ENCODE measurements around the gene SPATS2L.
"Not testable (repeated sequence)": the region's sequence is repeated elsewhere in the genome, so short reads cannot be mapped to it uniquely, and the experiment has no call there.

The SPATS2L gene

GRCh38 chr2:200342654-200343053 lies 36.2 kb downstream of the SPATS2L start:
- DNase-seq (ENCODE audit: low read depth) = no peak
- H3K4me3 ChIP-seq (ENCODE audit: low read depth, low read length) = no peak overlapping the region
- no peak for TF ChIP-seq CTCF (IDR thresholded peaks at IDR 0.05; ENCODE audit: control insufficient read depth, extremely low read depth, insufficient read depth)

- not testable (repeated sequence) for H3K4me3 ChIP-seq (ENCODE audit: low read depth, low read length); DNase-seq (ENCODE audit: low read depth)
Measured at GRCh38 chr2:200344202-200344601, 37.7 kb downstream of the SPATS2L start.

GRCh38 chr2:200345975-200346374 lies 39.5 kb downstream of the SPATS2L start:
- no peak overlapping the region for H3K4me3 ChIP-seq (ENCODE audit: low read depth, low read length)
- no peak for DNase-seq (ENCODE audit: low read depth)
- no peak for TF ChIP-seq CTCF (IDR thresholded peaks at IDR 0.05; ENCODE audit: control insufficient read depth, extremely low read depth, insufficient read depth)

- H3K4me3 ChIP-seq (ENCODE audit: low read depth, low read length) = no peak overlapping the region
- DNase-seq (ENCODE audit: low read depth) = no peak
- no peak for TF ChIP-seq CTCF (IDR thresholded peaks at IDR 0.05; ENCODE audit: control insufficient read depth, extremely low read depth, insufficient read depth)
Measured at GRCh38 chr2:200347301-200347700, 40.8 kb downstream of the SPATS2L start.

- H3K4me3 ChIP-seq (ENCODE audit: low read depth, low read length) = no peak overlapping the region
- no peak for DNase-seq (ENCODE audit: low read depth)
- no peak for TF ChIP-seq CTCF (IDR thresholded peaks at IDR 0.05; ENCODE audit: control insufficient read depth, extremely low read depth, insufficient read depth)
Measured at GRCh38 chr2:200348897-200349563, 42.5 kb downstream of the SPATS2L start.

- no peak for TF ChIP-seq CTCF (IDR thresholded peaks at IDR 0.05; ENCODE audit: control insufficient read depth, extremely low read depth, insufficient read depth)
- no peak overlapping the region for H3K4me3 ChIP-seq (ENCODE audit: low read depth, low read length)
Measured at GRCh38 chr2:200349868-200350267, 43.4 kb downstream of the SPATS2L start.

GRCh38 chr2:200350850-200351285 lies 44.4 kb downstream of the SPATS2L start:
- no peak overlapping the region for H3K4me3 ChIP-seq (ENCODE audit: low read depth, low read length)
- no peak for TF ChIP-seq CTCF (IDR thresholded peaks at IDR 0.05; ENCODE audit: control insufficient read depth, extremely low read depth, insufficient read depth)
- no peak for DNase-seq (ENCODE audit: low read depth)

More at GRCh38 chr2:200349868-200350267, 43.4 kb downstream of the SPATS2L start:
- no peak for DNase-seq (ENCODE audit: low read depth)

All from LNCaP clone FGC (cell line).